Gastrocnemius medialis (tissue), 4 donors: Measurements from ENCODE around the gene APBA1.

Experiments
- CTCF ChIP-seq, 5 experiments: fragments of 450-650 bp in 3 of 5; fragments of 200-600 bp in 2 of 5; sonication (generic) in 2 of 5; IDR thresholded peaks in 4 of 5; conservative IDR thresholded peaks in 1 of 5; 1 replicate in 4 of 5; 2 replicates in 1 of 5; pipeline ENCODE4 v1.5.1; 2016 to 2019; ENCODE audit warnings: antibody characterized with exemption in 5 of 5, mild to moderate bottlenecking in 3 of 5, moderate library complexity in 3 of 5
- POLR2A ChIP-seq, 2 donors: fragments of 450-650 bp; IDR thresholded peaks; one replicate each; pipeline ENCODE4 v1.6.1; 2017; ENCODE audit warnings: antibody characterized with exemption in 2 of 2, mild to moderate bottlenecking in 2 of 2, moderate library complexity in 2 of 2

- TF ChIP-seq POLR2A (IDR thresholded peaks at IDR 0.05), result no peak
- TF ChIP-seq CTCF (IDR thresholded peaks at IDR 0.05 in 4 of 5, conservative IDR thresholded peaks at IDR 0.05 in 1 of 5), result no peak
These were observed 169.4 kb downstream of the APBA1 start for GRCh38 chr9:69502671-69503301.
